NCI-H1694 (cell line): Measurements from ENCODE around the gene CCDC112.
"Not testable (repeated sequence)": the region's sequence is repeated elsewhere in the genome, so short reads cannot be mapped to it uniquely, and the experiment has no call there.

Source experiments
- DNase-seq: peaks from one replicate; lab custom pipeline; 2025; lab: John Stamatoyannopoulos, UW

The CCDC112 gene, protein sequence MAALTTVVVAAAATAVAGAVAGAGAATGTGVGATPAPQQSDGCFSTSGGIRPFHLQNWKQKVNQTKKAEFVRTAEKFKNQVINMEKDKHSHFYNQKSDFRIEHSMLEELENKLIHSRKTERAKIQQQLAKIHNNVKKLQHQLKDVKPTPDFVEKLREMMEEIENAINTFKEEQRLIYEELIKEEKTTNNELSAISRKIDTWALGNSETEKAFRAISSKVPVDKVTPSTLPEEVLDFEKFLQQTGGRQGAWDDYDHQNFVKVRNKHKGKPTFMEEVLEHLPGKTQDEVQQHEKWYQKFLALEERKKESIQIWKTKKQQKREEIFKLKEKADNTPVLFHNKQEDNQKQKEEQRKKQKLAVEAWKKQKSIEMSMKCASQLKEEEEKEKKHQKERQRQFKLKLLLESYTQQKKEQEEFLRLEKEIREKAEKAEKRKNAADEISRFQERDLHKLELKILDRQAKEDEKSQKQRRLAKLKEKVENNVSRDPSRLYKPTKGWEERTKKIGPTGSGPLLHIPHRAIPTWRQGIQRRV

DNA sequence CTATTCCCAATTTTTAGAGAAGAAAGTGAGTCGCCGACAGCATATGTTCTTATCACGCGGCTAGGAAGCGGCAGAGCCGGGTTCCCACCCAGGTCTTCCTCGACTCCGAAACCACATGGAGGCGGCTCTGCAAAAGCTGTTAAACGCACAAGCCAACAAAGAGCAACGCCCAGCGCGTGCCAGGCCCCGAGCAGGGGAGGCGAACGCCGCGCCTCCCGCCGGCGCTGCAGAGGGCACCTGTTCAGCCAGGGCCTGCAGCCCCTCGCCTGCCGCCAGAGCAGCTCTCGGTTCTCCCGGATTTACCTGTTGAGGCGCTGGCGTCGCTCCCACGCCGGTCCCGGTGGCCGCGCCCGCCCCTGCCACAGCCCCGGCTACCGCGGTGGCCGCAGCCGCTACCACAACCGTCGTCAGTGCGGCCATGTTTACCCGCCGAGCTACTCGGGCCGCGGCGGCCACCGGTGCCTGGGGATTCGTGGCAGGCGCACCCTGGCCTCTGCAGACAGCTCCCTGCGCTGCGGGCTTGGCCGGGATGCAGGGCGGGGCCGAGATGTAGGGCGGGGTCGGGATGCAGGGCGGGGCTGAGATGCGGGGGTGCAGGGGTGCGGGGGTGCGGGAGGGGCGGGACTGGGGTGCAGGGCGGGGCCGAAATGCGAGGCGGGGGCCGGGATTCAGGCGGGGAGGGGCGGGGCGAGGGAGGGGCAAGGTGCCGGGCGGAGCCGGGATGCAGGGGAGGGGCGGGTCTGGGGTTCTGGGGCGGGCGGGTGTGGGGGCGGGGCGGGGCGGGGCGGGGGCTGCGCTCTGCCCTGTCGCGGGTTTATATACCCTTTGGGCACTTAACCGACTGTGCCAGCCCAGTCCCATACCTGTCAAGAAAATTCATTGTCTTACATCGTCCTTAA lies at the start of gene CCDC112:
CCDC112 (minus strand) TSS at position 531 of the 899 bp plus-strand sequence; CDS start at position 420, 111 bp downstream.
- DNase-seq: peak; percentile 26

GRCh38 chr5:115345344-115345743 lies 48.9 kb upstream of the CCDC112 start:
- no peak for DNase-seq

DNA sequence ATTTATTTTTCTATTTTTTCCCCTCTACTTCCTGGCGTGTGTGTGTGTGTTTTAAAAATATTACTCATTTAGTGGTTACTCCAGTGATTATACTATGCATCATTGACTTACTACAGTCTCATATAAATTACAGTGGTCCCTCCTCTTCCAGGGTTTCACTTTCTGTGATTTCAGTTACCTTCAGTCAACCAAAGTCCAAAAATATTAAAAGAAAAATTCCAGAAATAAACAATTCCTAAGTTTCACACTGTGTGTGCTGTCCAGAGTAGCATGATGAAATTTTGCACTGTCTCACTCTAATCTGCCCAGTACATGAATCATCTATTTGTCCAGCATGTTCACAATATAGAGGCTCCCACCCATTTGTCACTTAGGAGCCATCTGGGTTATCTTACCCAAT lies 47.4 kb upstream of the CCDC112 start:
- DNase-seq: no peak

GRCh38 chr5:115342590-115343377 lies 46.3 kb upstream of the CCDC112 start:
- no peak for DNase-seq

DNA sequence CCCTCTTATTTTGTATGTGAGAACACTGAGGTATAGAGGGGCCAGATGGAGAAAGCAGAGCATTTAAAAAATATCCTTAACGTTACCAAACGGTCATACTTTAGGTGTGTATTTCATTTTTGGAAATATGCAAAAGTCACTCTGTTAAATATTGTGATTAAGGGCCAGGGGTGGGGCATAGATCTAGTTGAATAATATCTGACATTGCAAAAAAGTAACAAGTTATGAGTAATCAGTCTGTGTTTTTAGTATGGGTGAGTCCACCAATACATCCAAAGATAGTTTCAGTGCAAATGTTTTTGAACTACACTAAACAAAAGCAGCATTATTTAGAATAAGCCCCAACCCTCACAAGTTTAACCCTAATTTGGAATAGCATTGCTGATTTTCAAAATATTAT lies 45.3 kb upstream of the CCDC112 start:
- DNase-seq: no peak

GRCh38 chr5:115338851-115339250 lies 42.4 kb upstream of the CCDC112 start:
- no peak for DNase-seq

DNA sequence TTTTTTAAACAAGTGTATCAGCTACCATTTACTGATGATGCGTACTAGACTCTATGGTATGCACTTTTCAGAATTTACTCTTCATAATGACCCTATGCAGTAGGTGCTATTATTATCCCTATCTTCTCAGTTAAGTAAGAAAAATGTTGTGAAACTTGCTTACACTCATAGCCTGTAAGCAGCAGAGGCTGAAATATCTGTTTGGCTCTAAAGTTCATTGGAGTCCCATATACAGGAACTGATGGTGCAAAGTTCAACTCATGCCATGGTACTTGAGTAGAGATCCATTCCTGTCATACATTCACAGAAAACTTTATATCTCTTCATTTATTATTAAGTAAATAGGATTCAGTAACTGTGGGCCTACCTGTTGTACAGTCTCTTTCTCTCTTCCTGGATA lies 41.4 kb upstream of the CCDC112 start:
- DNase-seq: no peak

DNA sequence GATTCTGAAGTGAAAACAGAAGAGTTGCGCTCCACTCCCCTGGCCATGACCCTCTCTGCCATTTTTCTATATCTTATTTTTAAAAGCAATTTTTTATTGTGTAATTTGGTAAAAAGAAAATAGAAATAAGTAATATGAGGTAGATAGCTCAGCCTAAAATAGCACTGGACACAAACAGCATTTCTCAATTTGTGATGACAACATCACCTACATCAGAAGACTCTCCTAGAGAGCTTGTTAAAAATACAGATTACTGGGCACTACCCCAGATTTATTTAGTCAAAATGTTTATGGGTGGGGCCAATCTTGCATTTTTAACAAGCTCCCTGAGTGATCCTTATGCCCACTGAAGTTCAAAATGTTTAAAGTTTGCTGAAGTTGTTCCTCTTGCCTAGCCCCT lies 40.5 kb upstream of the CCDC112 start:
- DNase-seq: no peak

DNA sequence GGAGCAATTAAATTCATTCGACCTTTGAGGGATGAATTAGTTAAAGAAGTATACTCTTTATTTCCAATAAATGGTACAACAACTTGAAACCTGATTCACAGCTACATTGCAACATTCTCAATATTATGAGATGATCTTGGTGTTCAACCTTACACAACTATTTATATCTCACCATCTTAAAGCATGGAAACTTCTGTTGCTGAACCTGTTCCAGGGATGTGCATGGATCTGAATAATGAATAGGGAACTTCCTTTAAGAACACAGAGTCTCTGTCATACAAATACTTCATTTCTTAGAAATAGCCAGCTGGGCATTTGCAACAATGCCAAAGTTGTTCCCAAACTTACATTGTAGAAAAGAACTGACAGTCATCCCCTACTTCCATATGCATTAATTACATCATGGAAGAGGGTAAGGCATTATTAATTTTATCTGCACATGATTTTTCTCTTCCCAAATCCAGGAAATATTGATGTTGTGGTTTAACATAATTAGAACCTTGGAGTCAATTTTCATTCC lies 39.8 kb upstream of the CCDC112 start:
- no peak for DNase-seq

- no peak for DNase-seq
Observed at GRCh38 chr5:115335301-115335700, 38.8 kb upstream of the CCDC112 start.

DNA sequence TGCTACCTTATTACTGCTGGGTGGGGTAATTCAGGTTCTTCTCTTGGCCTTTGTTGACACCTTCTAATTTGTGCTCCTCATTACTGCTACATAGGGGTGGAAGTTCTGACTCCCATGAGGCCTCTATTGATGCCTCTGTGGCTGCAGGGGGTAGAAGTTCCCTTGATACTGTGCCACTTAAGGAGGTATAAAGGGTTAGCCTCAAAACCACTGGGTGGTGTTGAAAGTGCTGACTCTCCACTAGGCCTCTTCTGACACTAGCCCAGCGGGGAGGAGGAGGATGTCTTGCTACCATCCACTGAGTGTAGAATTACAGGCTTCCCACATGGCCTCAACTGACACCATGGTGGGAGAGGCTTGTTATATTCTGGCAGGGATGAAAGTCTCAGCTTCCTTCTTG lies 36.7 kb upstream of the CCDC112 start:
- DNase-seq: no peak

- DNase-seq: no peak
Observed at GRCh38 chr5:115330830-115331229, 34.4 kb upstream of the CCDC112 start.

- DNase-seq: no peak
Observed at GRCh38 chr5:115329475-115329874, 33.0 kb upstream of the CCDC112 start.

GRCh38 chr5:115328617-115329274 lies 32.3 kb upstream of the CCDC112 start:
- DNase-seq: not testable (repeated sequence)

DNA sequence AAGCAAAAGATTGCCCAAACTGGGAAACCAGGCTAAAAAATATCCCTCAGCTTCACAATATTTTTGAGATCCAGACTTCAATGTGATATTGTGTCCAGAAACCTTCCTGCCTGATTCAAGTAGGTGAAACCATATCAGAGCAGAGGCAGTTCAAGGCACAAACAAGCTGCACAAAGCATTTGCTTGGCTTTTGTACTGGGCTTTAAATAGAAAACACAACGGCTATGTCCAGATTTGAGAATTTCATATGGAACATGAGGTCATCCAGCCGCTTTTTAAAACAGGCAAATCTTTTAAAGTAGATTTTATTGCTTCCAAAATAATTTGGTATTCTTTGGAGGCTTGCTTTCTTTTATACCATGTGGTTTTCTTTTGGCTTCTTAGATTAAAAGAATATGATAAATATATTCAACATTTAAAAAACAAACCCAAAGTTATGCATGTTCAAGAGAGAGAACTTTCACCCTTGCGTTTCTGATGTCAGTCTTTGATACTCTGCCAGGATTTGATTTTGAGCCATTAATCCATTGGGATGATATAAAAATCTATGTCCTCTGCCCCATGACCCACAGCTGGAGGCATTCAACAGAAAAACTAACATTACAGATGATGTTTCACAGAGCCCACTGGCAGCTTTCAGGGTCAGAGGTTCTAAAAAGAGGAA lies 29.0 kb upstream of the CCDC112 start:
- no peak for DNase-seq

DNA sequence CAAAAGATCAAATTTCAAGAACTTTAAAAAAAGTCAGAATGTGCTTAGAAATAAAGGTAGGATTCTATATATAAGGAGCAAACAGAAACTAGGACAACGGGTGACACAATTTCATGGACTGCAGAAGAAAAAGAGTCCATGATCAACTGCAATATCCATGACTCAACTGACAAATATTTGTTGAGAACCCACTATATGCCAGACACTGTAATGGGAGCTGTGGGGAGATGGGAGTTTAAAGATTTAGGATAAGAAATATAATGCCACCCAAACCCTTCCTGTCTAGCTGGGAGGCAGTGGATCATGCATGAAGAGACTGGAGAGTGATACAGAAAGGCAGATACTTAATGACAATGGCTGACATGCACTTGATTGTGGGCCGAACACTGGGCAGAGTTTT lies 27.6 kb upstream of the CCDC112 start:
- no peak for DNase-seq

- DNase-seq: no peak
Observed at GRCh38 chr5:115322729-115323128, 26.3 kb upstream of the CCDC112 start.

GRCh38 chr5:115321309-115321708 lies 24.9 kb upstream of the CCDC112 start:
- DNase-seq: no peak

DNA sequence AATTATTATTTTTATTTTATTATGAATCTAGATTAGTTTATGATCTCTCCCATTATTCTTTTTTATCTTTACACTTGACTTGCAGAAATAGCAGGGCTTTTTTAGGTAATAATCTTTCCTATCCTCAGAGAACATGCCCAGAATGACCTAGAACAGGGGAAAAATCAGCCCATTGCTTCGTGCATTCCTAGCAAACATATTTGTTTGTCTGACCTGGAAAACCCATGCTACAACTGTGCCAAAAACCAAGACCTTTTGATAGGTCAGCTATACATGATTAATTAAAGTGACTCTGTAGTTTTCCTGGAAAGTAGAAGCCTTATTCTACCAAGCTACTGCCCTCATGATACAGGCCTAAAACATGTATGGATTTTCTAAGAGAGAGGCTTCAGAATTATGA lies 24.1 kb upstream of the CCDC112 start:
- no peak for DNase-seq

GRCh38 chr5:115320006-115320405 lies 23.6 kb upstream of the CCDC112 start:
- no peak for DNase-seq

DNA sequence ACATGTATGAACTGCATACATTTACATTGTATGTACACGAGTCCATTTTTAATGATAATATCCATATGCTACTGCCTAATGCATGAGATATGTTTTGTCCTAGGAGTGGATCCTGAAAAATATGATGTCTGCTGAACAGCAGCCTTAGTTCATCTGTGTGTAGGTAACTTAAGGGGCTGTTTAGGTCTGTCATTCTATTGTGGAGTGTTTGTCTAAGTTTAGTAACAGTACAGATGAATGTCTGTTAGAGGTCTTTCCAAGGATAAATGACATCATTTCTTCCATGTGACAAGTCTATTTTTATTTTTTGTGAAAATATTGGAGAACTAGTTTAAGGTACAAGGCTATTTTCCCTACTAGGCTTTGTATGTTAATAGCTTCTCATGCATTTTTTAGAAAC lies 22.6 kb upstream of the CCDC112 start:
- DNase-seq: no peak
